Fibroblast of villous mesenchyme (primary cell): ENCODE results near the gene SLC25A34. TPM values are rescaled to one million over a fixed set of nuclear protein-coding genes. Genes with fewer than 3 reads are reported as not detected.
"Not testable (repeated sequence)": the region's sequence is repeated elsewhere in the genome, so short reads cannot be mapped to it uniquely, and the experiment has no call there.

Experiments
- DNase-seq: peaks from one replicate; pipeline ENCODE4 v3.0.0-alpha.2; 2010; ENCODE audit warnings: low read depth
- H3K4me3 ChIP-seq: 2 replicates; pipeline ENCODE4 v1.5.1; 2011; ENCODE audit warnings: low read depth, mild to moderate bottlenecking, low read length
- total RNA-seq: library from RNA; depleted of rRNA; stranded (reverse); fragments of >200 nt; gene quantifications from 2 replicates; pipeline ENCODE4 v1.2.3, GENCODE V29; 2012
- TF ChIP-seq, protein P1 (sequence below): IDR thresholded peaks from 2 replicates; pipeline ENCODE4 v1.5.1; 2012; ENCODE audit warnings: low read depth, mild to moderate bottlenecking, low read length; ENCODE audit not compliant: insufficient read depth

Gene SLC25A34
- total RNA-seq, 1 donor = 0.43 TPM

DNA sequence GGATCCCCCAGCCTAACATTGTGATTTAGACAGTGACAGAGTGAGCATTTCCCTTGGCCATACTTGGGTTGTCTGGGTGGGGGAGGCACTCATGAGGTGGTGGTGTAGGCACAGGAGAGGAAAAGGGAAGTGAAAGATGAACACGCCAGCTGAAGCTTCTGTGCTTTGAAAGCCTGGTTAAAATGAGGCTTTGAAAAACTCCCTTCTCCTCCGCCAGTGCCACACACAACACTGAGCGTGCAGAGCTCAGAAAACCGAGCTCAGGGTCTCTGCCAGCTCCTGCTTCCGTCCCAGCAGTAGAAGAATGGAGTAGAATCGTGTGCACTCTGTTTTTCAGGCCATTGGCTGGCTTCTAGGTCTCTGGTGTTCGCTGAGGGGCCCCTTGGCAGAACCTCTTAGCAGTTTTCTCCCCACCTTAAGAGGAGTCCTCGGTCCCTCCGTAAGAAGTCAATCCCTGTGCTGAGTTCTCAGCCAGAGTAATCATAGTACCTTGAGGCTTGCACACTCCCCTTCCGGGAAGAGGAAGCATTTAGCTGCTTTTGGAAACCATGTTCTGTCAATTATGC is 39.0 kb upstream of the SLC25A34 start:
- TF ChIP-seq, protein P1, sequence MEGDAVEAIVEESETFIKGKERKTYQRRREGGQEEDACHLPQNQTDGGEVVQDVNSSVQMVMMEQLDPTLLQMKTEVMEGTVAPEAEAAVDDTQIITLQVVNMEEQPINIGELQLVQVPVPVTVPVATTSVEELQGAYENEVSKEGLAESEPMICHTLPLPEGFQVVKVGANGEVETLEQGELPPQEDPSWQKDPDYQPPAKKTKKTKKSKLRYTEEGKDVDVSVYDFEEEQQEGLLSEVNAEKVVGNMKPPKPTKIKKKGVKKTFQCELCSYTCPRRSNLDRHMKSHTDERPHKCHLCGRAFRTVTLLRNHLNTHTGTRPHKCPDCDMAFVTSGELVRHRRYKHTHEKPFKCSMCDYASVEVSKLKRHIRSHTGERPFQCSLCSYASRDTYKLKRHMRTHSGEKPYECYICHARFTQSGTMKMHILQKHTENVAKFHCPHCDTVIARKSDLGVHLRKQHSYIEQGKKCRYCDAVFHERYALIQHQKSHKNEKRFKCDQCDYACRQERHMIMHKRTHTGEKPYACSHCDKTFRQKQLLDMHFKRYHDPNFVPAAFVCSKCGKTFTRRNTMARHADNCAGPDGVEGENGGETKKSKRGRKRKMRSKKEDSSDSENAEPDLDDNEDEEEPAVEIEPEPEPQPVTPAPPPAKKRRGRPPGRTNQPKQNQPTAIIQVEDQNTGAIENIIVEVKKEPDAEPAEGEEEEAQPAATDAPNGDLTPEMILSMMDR = no peak
- no peak for DNase-seq
- no peak overlapping the region for H3K4me3 ChIP-seq

DNA sequence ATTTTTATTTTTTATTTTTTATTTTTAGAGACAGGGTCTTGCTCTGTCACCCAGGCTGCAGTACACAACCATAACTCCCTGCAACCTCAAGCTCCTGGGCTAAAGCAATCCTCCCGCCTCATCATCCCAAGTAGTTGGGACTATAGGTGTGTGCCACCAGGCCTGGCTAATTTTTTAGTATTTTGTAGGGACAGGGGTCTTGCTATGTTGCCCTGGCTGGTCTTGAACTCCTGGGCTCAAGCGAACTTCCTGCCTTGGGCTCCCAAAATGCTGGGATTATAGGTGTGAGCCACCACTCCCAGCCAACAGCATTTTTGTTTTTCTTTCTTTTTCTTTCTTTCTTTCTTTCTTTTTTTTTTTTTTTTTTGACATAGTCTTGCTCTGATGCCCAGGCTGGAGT is 37.9 kb upstream of the SLC25A34 start:
- H3K4me3 ChIP-seq = no peak overlapping the region
- no peak for DNase-seq
- TF ChIP-seq, protein P1 = no peak

DNA sequence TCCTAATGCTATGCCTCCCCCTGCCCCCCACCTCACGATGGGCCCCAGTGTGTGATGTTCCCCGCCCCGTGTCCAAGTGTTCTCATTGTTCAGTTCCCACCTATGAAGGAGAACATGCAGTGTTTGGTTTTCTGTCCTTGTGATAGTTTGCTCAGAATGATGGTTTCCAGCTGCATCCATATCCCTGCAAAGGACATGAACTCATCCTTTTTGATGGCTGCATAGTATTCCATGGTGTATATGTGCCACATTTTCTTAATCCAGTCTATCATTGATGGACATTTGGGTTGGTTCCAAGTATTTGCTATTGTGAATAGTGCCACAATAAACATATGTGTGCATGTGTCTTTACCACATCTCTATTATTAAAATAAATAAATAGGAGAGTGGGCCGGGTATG is 36.7 kb upstream of the SLC25A34 start:
- not testable (repeated sequence) for H3K4me3 ChIP-seq, DNase-seq

DNA sequence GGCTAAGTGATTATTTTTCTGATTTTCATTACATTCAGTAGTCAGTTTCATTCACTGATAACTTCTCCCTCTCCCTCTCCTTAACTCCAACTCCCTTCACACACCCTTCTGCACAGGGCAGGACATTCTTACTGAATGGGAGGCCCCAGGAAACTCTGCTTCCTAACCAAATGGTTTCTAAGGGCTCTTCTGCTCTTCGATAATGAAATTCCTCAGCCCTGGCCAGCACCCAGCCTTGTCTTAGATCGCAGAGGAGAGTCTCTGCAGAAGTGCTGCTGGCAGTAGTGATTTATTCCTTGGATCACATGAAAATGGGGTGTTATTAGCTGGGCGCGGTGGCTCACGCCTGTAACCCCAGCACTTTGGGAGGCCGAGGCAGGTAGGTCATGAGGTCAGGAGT is 35.5 kb upstream of the SLC25A34 start:
- TF ChIP-seq, protein P1 = no peak
- H3K4me3 ChIP-seq = no peak overlapping the region
- peak; percentile 46 for DNase-seq

DNA sequence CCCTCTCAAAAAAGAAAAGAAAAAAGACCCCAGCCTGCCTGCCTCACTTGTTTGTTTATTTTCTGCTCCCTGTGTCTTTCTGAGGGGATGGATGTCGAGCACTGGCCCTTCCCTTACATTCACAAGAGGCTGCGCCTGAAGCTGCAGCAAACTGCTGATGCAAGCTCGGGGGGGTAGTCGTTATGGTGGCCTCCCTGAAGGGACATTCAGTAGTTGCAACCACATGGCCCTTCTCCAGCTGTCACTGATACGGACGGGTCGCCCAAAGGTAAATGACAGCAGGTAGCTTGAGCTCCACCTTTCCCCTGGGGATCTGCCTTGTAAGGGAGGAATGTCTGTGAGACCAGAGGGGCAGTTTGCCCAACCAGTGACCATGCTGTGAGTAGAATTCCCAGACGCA is 34.3 kb upstream of the SLC25A34 start:
- H3K4me3 ChIP-seq = no peak overlapping the region
- TF ChIP-seq, protein P1 = no peak
- DNase-seq = no peak

DNA sequence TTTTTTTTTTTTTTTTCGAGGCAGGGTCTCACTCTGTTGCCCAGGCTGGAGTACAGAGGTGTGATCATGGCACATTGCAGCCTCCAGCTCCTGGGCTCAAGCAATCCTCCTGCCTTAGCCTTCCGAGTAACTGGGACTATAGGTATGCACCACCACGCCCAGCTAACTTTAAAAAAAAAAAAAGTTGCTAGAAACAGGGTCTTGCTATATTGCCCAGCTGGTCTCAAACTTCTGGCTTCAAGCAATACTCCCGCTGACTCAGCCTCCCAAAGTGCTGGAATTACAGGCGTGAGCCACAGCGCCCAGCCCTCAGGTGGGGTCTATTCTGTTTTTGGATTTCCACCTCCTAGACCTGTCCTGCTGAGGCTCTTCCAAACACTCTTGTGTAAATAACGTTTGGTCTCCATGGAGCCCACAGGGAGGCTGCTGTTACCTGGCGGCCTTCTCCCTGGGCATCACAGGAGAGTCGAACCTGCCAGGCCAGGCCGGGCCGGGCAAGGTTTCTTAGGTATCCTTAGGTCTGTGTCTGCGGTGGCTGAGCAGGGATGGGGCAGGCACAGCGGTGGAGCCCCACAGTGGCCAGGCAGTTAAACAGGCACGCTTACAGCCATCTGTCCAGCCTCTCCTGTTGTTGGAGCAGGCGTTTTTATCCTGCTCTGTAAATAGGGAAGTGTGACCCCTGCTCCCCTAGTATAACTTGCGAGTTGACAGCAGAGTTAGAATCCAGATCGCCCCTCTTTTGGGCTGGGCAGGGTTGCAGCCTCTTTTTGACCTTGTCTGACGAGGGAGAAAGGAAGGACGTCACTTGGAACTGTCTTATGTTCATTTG is 33.1 kb upstream of the SLC25A34 start:
- H3K4me3 ChIP-seq = no peak overlapping the region
- TF ChIP-seq, protein P1 = peak; percentile 48
- DNase-seq = peak; percentile 81

DNA sequence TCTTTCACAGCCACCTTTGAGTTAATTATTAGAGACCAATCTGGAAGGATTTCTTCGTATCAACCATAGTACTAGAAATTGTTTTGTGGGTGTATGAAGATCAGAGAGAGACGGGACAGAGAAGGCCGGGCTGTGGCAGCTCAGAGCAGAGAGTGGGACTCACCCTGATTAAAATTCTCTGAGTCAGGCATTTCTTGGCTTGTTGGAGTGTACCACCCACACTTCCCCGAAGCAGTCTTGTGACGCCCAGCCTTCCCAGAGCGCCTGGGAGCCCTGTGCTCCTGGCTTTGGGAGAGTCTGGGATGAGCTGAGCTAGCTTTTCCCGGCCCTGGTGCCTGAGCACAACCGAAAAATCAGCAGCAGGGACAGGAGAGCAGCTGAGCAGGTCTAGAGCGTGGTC is 32.5 kb upstream of the SLC25A34 start:
- peak; percentile 96 for DNase-seq
- TF ChIP-seq, protein P1 = no peak
- H3K4me3 ChIP-seq = no peak overlapping the region
